ENCODE measurements around the gene MGP. TPM values are rescaled to one million over a fixed set of nuclear protein-coding genes. Genes with fewer than 3 reads are reported as not detected.

MGP gene
- total and polyA plus RNA-seq, 2 experiments from 2014 or later, result 1.1 TPM; not detected in 1

DNA sequence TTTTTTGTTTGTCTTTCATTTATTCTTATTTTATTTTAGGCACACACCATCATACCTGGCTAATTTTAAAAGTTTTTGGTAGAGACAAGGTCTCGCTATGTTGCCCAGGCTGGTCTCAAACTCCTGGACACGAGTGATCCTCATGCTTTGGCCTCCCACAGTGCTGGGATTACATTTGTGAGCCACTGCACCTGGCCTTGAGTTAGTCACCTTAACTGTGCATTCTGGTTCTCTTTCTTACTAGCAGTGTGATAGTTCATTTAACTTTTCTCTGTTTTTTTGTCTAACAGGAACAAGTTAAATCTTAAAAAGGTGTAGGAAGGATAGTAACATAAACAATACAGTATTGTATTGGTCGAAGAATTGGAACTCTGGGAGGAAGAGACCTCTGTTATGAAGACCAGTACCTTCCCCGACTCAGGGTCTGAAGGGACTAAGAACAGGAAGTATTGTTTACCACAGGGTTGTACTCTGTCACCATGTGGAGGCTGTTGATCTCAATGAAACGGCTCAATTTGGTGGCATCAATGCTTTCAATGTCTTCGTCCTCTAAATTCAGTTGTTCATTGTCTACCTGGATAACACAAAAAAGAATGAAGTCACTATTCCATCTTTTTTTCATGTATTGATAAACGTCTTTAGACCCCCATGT lies 34.9 kb upstream of the MGP start:
- H3K4me3 ChIP-seq, result no peak overlapping the region
- H3K9me3 ChIP-seq (ENCODE audit: low read depth), result no peaks in the 10 kb centered on the region
- no peaks in the 10 kb centered on the region for H3K4me1 ChIP-seq (ENCODE audit: low read depth)
- TF ChIP-seq, protein P1, sequence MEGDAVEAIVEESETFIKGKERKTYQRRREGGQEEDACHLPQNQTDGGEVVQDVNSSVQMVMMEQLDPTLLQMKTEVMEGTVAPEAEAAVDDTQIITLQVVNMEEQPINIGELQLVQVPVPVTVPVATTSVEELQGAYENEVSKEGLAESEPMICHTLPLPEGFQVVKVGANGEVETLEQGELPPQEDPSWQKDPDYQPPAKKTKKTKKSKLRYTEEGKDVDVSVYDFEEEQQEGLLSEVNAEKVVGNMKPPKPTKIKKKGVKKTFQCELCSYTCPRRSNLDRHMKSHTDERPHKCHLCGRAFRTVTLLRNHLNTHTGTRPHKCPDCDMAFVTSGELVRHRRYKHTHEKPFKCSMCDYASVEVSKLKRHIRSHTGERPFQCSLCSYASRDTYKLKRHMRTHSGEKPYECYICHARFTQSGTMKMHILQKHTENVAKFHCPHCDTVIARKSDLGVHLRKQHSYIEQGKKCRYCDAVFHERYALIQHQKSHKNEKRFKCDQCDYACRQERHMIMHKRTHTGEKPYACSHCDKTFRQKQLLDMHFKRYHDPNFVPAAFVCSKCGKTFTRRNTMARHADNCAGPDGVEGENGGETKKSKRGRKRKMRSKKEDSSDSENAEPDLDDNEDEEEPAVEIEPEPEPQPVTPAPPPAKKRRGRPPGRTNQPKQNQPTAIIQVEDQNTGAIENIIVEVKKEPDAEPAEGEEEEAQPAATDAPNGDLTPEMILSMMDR (IDR thresholded peaks at IDR 0.05; ENCODE audit: low read depth, low read length), result no peak
- H3K27ac ChIP-seq, result no peak overlapping the region
- H3K27me3 ChIP-seq, result no peaks in the 10 kb centered on the region
- no peaks in the 10 kb centered on the region for H3K36me3 ChIP-seq
- DNase-seq (ENCODE audit: low read depth in 1 of 2, low spot score in 1 of 2), result no peak

DNA sequence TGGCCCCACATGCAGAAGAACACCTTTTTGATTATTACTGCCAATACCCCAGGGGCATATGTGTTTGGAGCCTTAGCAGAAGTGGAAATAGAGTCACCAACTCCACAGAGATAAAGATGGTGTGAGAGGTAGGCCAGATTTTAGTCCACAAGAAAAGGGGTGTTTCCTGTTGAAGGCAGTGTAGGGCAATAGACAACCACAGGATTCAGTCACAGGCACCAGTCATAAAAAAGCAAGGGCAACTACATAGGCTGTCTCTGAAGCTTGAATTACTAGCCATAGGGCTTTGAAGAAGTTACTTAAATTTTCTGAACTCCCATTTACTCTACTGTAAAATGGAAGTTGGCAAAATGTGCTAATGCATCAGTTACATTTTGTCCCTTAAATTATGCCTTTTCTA lies 33.8 kb upstream of the MGP start:
- TF ChIP-seq, protein P1 (IDR thresholded peaks at IDR 0.05; ENCODE audit: low read depth, low read length), result no peak
- H3K36me3 ChIP-seq, result no peaks in the 10 kb centered on the region
- DNase-seq (ENCODE audit: low read depth in 1 of 2, low spot score in 1 of 2), result no peak
- H3K27ac ChIP-seq, result no peak overlapping the region
- no peaks in the 10 kb centered on the region for H3K9me3 ChIP-seq (ENCODE audit: low read depth)
- H3K27me3 ChIP-seq, result no peaks in the 10 kb centered on the region
- no peak overlapping the region for H3K4me3 ChIP-seq
- no peaks in the 10 kb centered on the region for H3K4me1 ChIP-seq (ENCODE audit: low read depth)

DNA sequence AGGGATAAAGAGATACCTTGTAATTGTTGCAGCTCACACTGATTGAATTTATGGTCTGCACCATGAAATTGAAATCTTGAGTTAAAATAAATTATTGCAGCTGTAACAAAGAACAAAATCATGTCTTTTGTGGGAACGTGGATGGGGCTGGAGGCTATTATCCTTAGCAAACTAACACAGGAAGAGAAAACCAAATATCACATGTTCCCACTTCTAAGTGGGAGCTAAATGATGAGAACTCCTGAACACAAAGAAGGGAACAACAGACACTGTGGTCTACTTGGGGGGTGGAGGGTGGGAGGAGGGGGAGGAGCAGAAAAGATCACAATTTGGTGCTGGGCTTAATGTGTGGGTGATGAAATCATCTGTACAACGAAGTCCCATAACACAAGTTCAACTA lies 30.1 kb upstream of the MGP start:
- Histone ChIP-seq H3K27ac (no peak overlapping the region), H3K36me3 (no peaks in the 10 kb centered on the region), H3K4me1 (ENCODE audit: low read depth) (no peaks in the 10 kb centered on the region), H3K9me3 (ENCODE audit: low read depth) (no peaks in the 10 kb centered on the region), H3K27me3 (no peaks in the 10 kb centered on the region), H3K4me3 (no peak overlapping the region)
- no peak for DNase-seq (ENCODE audit: low read depth in 1 of 2, low spot score in 1 of 2)
- TF ChIP-seq, protein P1 (IDR thresholded peaks at IDR 0.05; ENCODE audit: low read depth, low read length), result no peak

DNA sequence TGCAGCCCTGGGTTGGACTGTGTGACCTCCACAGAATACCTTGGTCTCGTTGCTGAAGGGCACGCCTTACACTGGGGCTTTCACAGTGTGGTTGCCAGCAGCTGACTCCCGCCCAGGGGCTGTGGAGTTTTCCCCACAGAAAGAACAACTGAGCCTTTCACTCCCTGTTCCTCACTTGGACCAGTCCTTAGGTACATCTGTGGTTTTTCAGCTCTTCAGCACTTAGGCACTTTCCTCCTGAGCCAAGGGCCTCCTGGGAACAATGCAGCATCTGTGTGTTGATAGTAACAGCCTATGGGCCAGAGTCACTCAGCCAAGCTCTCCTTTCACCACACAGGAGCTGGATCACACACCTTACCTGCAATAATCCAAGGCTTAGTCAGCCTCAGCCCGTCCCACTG lies 27.7 kb upstream of the MGP start:
- no peaks in the 10 kb centered on the region for H3K4me1 ChIP-seq (ENCODE audit: low read depth)
- H3K27ac ChIP-seq, result no peak overlapping the region
- no peak overlapping the region for H3K4me3 ChIP-seq
- peak in 1 of 2 donors; percentile 78 for DNase-seq (ENCODE audit: low read depth in 1 of 2, low spot score in 1 of 2)
- H3K36me3 ChIP-seq, result no peaks in the 10 kb centered on the region
- TF ChIP-seq, protein P1 (IDR thresholded peaks at IDR 0.05; ENCODE audit: low read depth, low read length), result no peak
- H3K9me3 ChIP-seq (ENCODE audit: low read depth), result no peaks in the 10 kb centered on the region
- H3K27me3 ChIP-seq, result no peaks in the 10 kb centered on the region

DNA sequence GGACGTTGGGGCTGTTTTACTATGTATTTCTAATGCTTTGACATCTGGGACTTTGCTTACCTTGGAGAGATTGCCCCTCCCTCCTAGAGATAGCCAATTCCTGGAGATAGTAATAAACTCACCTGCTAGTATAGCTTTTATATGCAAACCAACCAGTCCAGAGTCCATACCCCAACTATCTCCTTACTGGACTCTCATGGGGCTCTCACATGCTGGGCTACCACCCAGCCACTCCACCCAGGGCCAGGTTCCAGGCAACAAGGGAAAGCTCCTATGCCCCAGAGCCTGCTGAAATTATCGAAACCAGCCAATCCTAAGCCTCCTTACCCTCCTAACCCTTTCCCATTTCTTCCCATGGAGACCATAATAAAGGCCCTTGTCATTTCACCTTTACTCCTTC lies 25.5 kb upstream of the MGP start:
- no peaks in the 10 kb centered on the region for H3K4me1 ChIP-seq (ENCODE audit: low read depth)
- H3K36me3 ChIP-seq, result no peaks in the 10 kb centered on the region
- H3K27me3 ChIP-seq, result no peaks in the 10 kb centered on the region
- H3K27ac ChIP-seq, result no peak overlapping the region
- H3K9me3 ChIP-seq (ENCODE audit: low read depth), result no peaks in the 10 kb centered on the region
- TF ChIP-seq, protein P1 (IDR thresholded peaks at IDR 0.05; ENCODE audit: low read depth, low read length), result no peak
- no peak for DNase-seq (ENCODE audit: low read depth in 1 of 2, low spot score in 1 of 2)
- H3K4me3 ChIP-seq, result no peak overlapping the region
